Lung (tissue), 12 donors: ENCODE measurements around the gene DENND1B. TPM values are rescaled to one million over a fixed set of nuclear protein-coding genes. Genes with fewer than 3 reads are reported as not detected.

Experiments used
- ATAC-seq: fragments of 200-7000 bp; cut with Tn5 transposase; one replicate; pipeline ENCODE4 v1.9.1; 2020; ENCODE audit warnings: moderate number of reproducible peaks; ENCODE audit not compliant: insufficient read depth, low FRiP score
- DNase-seq, 3 donors: peaks; one replicate each; pipeline ENCODE4 v3.0.0-alpha.2; 2013 to 2017
- H3K27ac ChIP-seq, 2 donors: one replicate each; pipeline ENCODE4 v1.5.1; 2013; ENCODE audit warnings: mild to moderate bottlenecking in 2 of 2, moderate library complexity in 2 of 2, control low read depth in 1 of 2, inconsistent platforms in 1 of 2, low read depth in 1 of 2, low read length in 1 of 2
- H3K27me3 ChIP-seq, 3 donors: one replicate each; pipeline ENCODE4 v1.5.1; 2013; ENCODE audit warnings: low read length in 2 of 3; ENCODE audit not compliant: control insufficient read depth in 3 of 3, insufficient read depth in 3 of 3
- H3K36me3 ChIP-seq, 4 donors: one replicate each; pipeline ENCODE4 v1.5.1; 2013; ENCODE audit warnings: low read length in 4 of 4, mild to moderate bottlenecking in 1 of 4, moderate library complexity in 1 of 4; ENCODE audit not compliant: control insufficient read depth in 4 of 4, insufficient read depth in 4 of 4
- H3K4me1 ChIP-seq, 5 donors: one replicate each; pipeline ENCODE4 v1.5.1; 2013; ENCODE audit warnings: low read length in 5 of 5, mild to moderate bottlenecking in 2 of 5, moderate library complexity in 1 of 5; ENCODE audit not compliant: control insufficient read depth in 5 of 5, insufficient read depth in 5 of 5
- H3K4me3 ChIP-seq: one replicate; pipeline ENCODE4 v1.5.1; 2013; ENCODE audit warnings: mild to moderate bottlenecking, control low read depth, moderate library complexity
- H3K9ac ChIP-seq, 2 donors: one replicate each; pipeline ENCODE4 v1.5.1; 2013; ENCODE audit warnings: low read length in 2 of 2, control low read depth in 1 of 2; ENCODE audit not compliant: insufficient read depth in 1 of 2
- H3K9me3 ChIP-seq, 4 donors: one replicate each; pipeline ENCODE4 v1.5.1; 2013; ENCODE audit warnings: low read length in 3 of 4, mild to moderate bottlenecking in 1 of 4, moderate library complexity in 1 of 4; ENCODE audit not compliant: control insufficient read depth in 4 of 4, insufficient read depth in 3 of 4
- WGBS, 2 donors: extraction: QIAGEN DNeasy Blood & Tissue Kit; methylation state at CpG; one replicate each; pipeline ENCODE4 v1.1.7; 2013; 5-methylcytosine and 5-hydroxymethylcytosine counted together
- polyA plus RNA-seq, 2 donors: library from polyadenylated mRNA; stranded (reverse); fragments of 200-250 nt; gene quantifications; one replicate each; pipeline ENCODE4 v1.2.1, GENCODE V29; 2013
- total RNA-seq, 2 donors: library from RNA; depleted of rRNA in 1 of 2; stranded (reverse); fragments of >200 nt in 1 of 2; gene quantifications; one replicate each; pipeline ENCODE4 v1.2.1, GENCODE V29; 2014 to 2021
- TF ChIP-seq, protein P1 (sequence below): IDR thresholded peaks from 2 replicates; pipeline ENCODE4 v1.5.1; 2012; ENCODE audit warnings: mild to moderate bottlenecking; ENCODE audit errors: control extremely low read depth, extremely low read depth
- donor health status: control.
- donor health status: control.
- donor health status: Bipolar disorder and iron deficiency.
- donor health status: healthy.
- donor health status: DM: yes; HTN: yes; CAD: no.

DENND1B gene
- total and polyA plus RNA-seq, 4 donors, result 2.7 to 41.0 (median 10.1) TPM

GRCh38 chr1:197811769-197812168, 36.5 kb upstream of the DENND1B start:
- TF ChIP-seq, protein P1, sequence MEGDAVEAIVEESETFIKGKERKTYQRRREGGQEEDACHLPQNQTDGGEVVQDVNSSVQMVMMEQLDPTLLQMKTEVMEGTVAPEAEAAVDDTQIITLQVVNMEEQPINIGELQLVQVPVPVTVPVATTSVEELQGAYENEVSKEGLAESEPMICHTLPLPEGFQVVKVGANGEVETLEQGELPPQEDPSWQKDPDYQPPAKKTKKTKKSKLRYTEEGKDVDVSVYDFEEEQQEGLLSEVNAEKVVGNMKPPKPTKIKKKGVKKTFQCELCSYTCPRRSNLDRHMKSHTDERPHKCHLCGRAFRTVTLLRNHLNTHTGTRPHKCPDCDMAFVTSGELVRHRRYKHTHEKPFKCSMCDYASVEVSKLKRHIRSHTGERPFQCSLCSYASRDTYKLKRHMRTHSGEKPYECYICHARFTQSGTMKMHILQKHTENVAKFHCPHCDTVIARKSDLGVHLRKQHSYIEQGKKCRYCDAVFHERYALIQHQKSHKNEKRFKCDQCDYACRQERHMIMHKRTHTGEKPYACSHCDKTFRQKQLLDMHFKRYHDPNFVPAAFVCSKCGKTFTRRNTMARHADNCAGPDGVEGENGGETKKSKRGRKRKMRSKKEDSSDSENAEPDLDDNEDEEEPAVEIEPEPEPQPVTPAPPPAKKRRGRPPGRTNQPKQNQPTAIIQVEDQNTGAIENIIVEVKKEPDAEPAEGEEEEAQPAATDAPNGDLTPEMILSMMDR, result no peak
- DNase-seq (no peak), ATAC-seq (no peak)
- Histone ChIP-seq H3K36me3 (no peaks in the 10 kb centered on the region), H3K4me1 (peaks cover 0 to 6% (median 0%) of the 10 kb centered on the region in 5 donors), H3K9me3 (peaks cover 0 to 2% (median 0%) of the 10 kb centered on the region in 4 donors), H3K9ac (no peak overlapping the region), H3K27ac (no peak overlapping the region), H3K27me3 (no peaks in the 10 kb centered on the region), H3K4me3 (no peak overlapping the region)
- 74 to 89% methylated on average over 1 of the region's 1 CpG for whole genome bisulfite sequencing, 2 donors

- no peak for DNase-seq
- TF ChIP-seq, protein P1, result no peak
- no peaks in the 10 kb centered on the region for H3K36me3 ChIP-seq
- H3K9me3 ChIP-seq, result peaks cover 0 to 2% (median 0%) of the 10 kb centered on the region in 4 donors
- H3K4me3 ChIP-seq, result no peak overlapping the region
- H3K4me1 ChIP-seq, result peaks cover 0 to 6% (median 0%) of the 10 kb centered on the region in 5 donors
- H3K27me3 ChIP-seq, result no peaks in the 10 kb centered on the region
- no peak overlapping the region for H3K27ac ChIP-seq
- H3K9ac ChIP-seq, result no peak overlapping the region
- 72 to 83% methylated on average over 4 of the region's 4 CpGs for WGBS, 2 donors
- no peak for ATAC-seq
Observed at GRCh38 chr1:197810812-197811211, 35.5 kb upstream of the DENND1B start.

- Histone ChIP-seq H3K27ac (no peak overlapping the region), H3K4me1 (peaks cover 0 to 6% (median 0%) of the 10 kb centered on the region in 5 donors), H3K4me3 (no peak overlapping the region), H3K27me3 (no peaks in the 10 kb centered on the region), H3K9me3 (no peaks in the 10 kb centered on the region), H3K9ac (no peak overlapping the region), H3K36me3 (no peaks in the 10 kb centered on the region)
- peak in 1 of 3 donors; percentile 6 for DNase-seq
- TF ChIP-seq, protein P1, result no peak
- no peak for ATAC-seq
- WGBS, 2 donors, result 49 to 69% methylated on average over 3 of the region's 3 CpGs
Observed at GRCh38 chr1:197808880-197809279, 33.6 kb upstream of the DENND1B start.
